Upper lobe of right lung (tissue), 1 donor: ENCODE results near the gene CDH23. TPM values are rescaled to one million over a fixed set of nuclear protein-coding genes. Genes with fewer than 3 reads are reported as not detected.

Source experiments
- ATAC-seq: fragments of 200-7000 bp; cut with Tn5 transposase; one replicate; pipeline ENCODE4 v1.9.1; 2020; ENCODE audit warnings: mild to moderate bottlenecking, moderate library complexity
- DNase-seq: peaks from one replicate; pipeline ENCODE4 v3.0.0-alpha.2; 2020
- H3K27ac ChIP-seq: fragments of 200-600 bp; one replicate; pipeline ENCODE4 v1.8.0; 2022
- H3K27me3 ChIP-seq: fragments of 200-600 bp; one replicate; pipeline ENCODE4 v1.8.0; 2022; ENCODE audit warnings: mild to moderate bottlenecking
- H3K36me3 ChIP-seq: fragments of 200-600 bp; one replicate; pipeline ENCODE4 v1.8.0; 2022
- H3K4me1 ChIP-seq: fragments of 200-600 bp; one replicate; pipeline ENCODE4 v1.8.0; 2022
- H3K4me3 ChIP-seq: fragments of 200-600 bp; one replicate; pipeline ENCODE4 v1.8.0; 2022; ENCODE audit warnings: mild to moderate bottlenecking
- H3K9me3 ChIP-seq: fragments of 200-600 bp; one replicate; pipeline ENCODE4 v1.8.0; 2022
- CTCF ChIP-seq: fragments of 200-600 bp; IDR thresholded peaks from one replicate; pipeline ENCODE4 v1.8.0; 2022; ENCODE audit warnings: antibody characterized with exemption
- intact Hi-C: fragments of 100-400 bp; cut with DNase I; formaldehyde crosslinking; loops from one replicate; pipeline ENCODE4 v1.11.0; 2022
- total RNA-seq: library from RNA; stranded (reverse); fragmentation: NEBNext Ultra II Directional; extraction: Animal tissue kit (Norgen Biotek cat#: 25700); gene quantifications from one replicate; pipeline ENCODE4 v1.2.1, GENCODE V29; 2021
- donor health status: DM: no; HTN: yes; CAD: no; lungs with severe emphysema.

CDH23 gene
- total RNA-seq, 1 donor from 2014 or later, result 10.9 TPM

- intact Hi-C loops, result loop anchor here (10.0 kb wide), 3 partner anchors 175 to 425 kb away; no protein-coding TSS in a partner anchor
- DNase-seq (no peak), ATAC-seq (no peak)
Observed at GRCh38 chr10:71389768-71390460, 6.8 kb upstream of the CDH23 start.

GRCh38 chr10:71390461-71390835 is 6.3 kb upstream of the CDH23 start:
- Histone ChIP-seq H3K4me3 (no peak overlapping the region), H3K36me3 (no peaks in the 10 kb centered on the region), H3K9me3 (no peaks in the 10 kb centered on the region), H3K27ac (no peak overlapping the region), H3K27me3 (peaks cover under 1% of the 10 kb centered on the region), H3K4me1 (no peaks in the 10 kb centered on the region)
- DNase-seq (no peak), ATAC-seq (no peak)
- no peak for TF ChIP-seq CTCF
- intact Hi-C loops, result loop anchor here (10.0 kb wide), 1 partner anchor 314 kb away; no protein-coding TSS in a partner anchor

More at GRCh38 chr10:71389768-71390460, 6.8 kb upstream of the CDH23 start:
- no peaks in the 10 kb centered on the region for H3K27me3 ChIP-seq
- TF ChIP-seq CTCF, result no peak
- no peak overlapping the region for H3K27ac ChIP-seq
- H3K4me3 ChIP-seq, result no peak overlapping the region
- H3K36me3 ChIP-seq, result no peaks in the 10 kb centered on the region
- no peaks in the 10 kb centered on the region for H3K9me3 ChIP-seq
- H3K4me1 ChIP-seq, result no peaks in the 10 kb centered on the region

GRCh38 chr10:71390921-71391690 is 5.6 kb upstream of the CDH23 start:
- H3K4me3 ChIP-seq, result no peak overlapping the region
- peaks cover 7% of the 10 kb centered on the region for H3K27me3 ChIP-seq
- H3K9me3 ChIP-seq, result no peaks in the 10 kb centered on the region
- intact Hi-C loops, result loop anchor here (10.0 kb wide), 1 partner anchor 314 kb away; no protein-coding TSS in a partner anchor
- H3K4me1 ChIP-seq, result no peaks in the 10 kb centered on the region
- no peaks in the 10 kb centered on the region for H3K36me3 ChIP-seq
- no peak for ATAC-seq
- DNase-seq, result peak; percentile 12
- no peak for TF ChIP-seq CTCF
- H3K27ac ChIP-seq, result no peak overlapping the region

GRCh38 chr10:71391701-71392100 is 5.0 kb upstream of the CDH23 start:
- Histone ChIP-seq H3K9me3 (no peaks in the 10 kb centered on the region), H3K4me1 (no peaks in the 10 kb centered on the region), H3K4me3 (no peak overlapping the region), H3K27ac (no peak overlapping the region), H3K27me3 (peaks cover 10% of the 10 kb centered on the region), H3K36me3 (no peaks in the 10 kb centered on the region)
- no peak for DNase-seq
- no peak for ATAC-seq
- TF ChIP-seq CTCF, result no peak
- intact Hi-C loops, result loop anchor here (10.0 kb wide), 1 partner anchor 313 kb away; no protein-coding TSS in a partner anchor

- no peak for DNase-seq
Observed at GRCh38 chr10:71392292-71392691, 4.4 kb upstream of the CDH23 start.

More at GRCh38 chr10:71392292-71392691, 4.4 kb upstream of the CDH23 start:
- Histone ChIP-seq H3K4me1 (peaks cover 2% of the 10 kb centered on the region), H3K27ac (no peak overlapping the region), H3K27me3 (peaks cover 11% of the 10 kb centered on the region), H3K9me3 (no peaks in the 10 kb centered on the region), H3K4me3 (no peak overlapping the region), H3K36me3 (no peaks in the 10 kb centered on the region)
- intact Hi-C loops, result loop anchor here (10.0 kb wide), 1 partner anchor 313 kb away; no protein-coding TSS in a partner anchor
- ATAC-seq, result no peak
- TF ChIP-seq CTCF, result no peak
